Sigmoid colon (tissue), 7 donors: ENCODE results near the gene TGFBI. TPM values are rescaled to one million over a fixed set of nuclear protein-coding genes. Genes with fewer than 3 reads are reported as not detected.

Experiments used
- DNase-seq: peaks from one replicate; pipeline ENCODE4 v3.0.0-alpha.2; 2019
- H3K27ac ChIP-seq, 4 donors: fragments of 200-600 bp; sonication (generic); one replicate each; pipeline ENCODE4 v1.5.1; 2016 to 2019; ENCODE audit warnings: mild to moderate bottlenecking in 1 of 4
- H3K27me3 ChIP-seq, 3 donors: fragments of 200-600 bp; sonication (generic); one replicate each; pipeline ENCODE4 v1.5.1; 2019; ENCODE audit warnings: mild to moderate bottlenecking in 1 of 3
- H3K36me3 ChIP-seq, 4 donors: fragments of 200-600 bp; sonication (generic); one replicate each; pipeline ENCODE4 v1.5.1; 2016 to 2019
- H3K4me1 ChIP-seq, 4 donors: fragments of 200-600 bp; sonication (generic); one replicate each; pipeline ENCODE4 v1.5.1; 2017 to 2019
- H3K4me3 ChIP-seq, 4 donors: fragments of 200-600 bp; sonication (generic); one replicate each; pipeline ENCODE4 v1.5.1; 2017 to 2019; ENCODE audit warnings: mild to moderate bottlenecking in 2 of 4, moderate library complexity in 1 of 4
- H3K9me3 ChIP-seq, 4 donors: fragments of 200-600 bp in 3 of 4; sonication (generic) in 3 of 4; one replicate each; pipeline versions ENCODE4 v1.5.1 to v1.6.1; 2013 to 2019
- CTCF ChIP-seq, 4 experiments: fragments of 450-650 bp in 3 of 4; fragments of 200-600 bp in 1 of 4; IDR thresholded peaks; one replicate each; pipeline ENCODE4 v1.5.1; 2016 to 2019; ENCODE audit warnings: antibody characterized with exemption in 4 of 4, mild to moderate bottlenecking in 3 of 4, moderate library complexity in 2 of 4
- EP300 ChIP-seq, 4 donors: sonication (generic); formaldehyde crosslinking; IDR thresholded peaks; one replicate each; pipeline ENCODE4 v1.6.1; 2017; ENCODE audit warnings: antibody characterized with exemption in 4 of 4
- POLR2A ChIP-seq, 2 donors: fragments of 450-650 bp; IDR thresholded peaks; one replicate each; pipeline ENCODE4 v1.6.1; 2016; ENCODE audit warnings: antibody characterized with exemption in 2 of 2, mild to moderate bottlenecking in 2 of 2, moderate library complexity in 2 of 2
- POLR2AphosphoS5 ChIP-seq, 4 donors: sonication (generic); formaldehyde crosslinking; IDR thresholded peaks; one replicate each; pipeline ENCODE4 v1.6.1; 2017; ENCODE audit warnings: antibody characterized with exemption in 4 of 4
- WGBS, 2 donors: extraction: QIAGEN DNeasy Blood & Tissue Kit; methylation state at CpG; one replicate each; pipeline ENCODE4 v1.1.7; 2013; 5-methylcytosine and 5-hydroxymethylcytosine counted together
- intact Hi-C: fragments of 100-400 bp; cut with DNase I; formaldehyde crosslinking; loops from one replicate; pipeline ENCODE4 v1.15.1; 2023
- polyA plus RNA-seq, 3 donors: library from polyadenylated mRNA; stranded (reverse); fragments of 200-250 nt; gene quantifications; one replicate each; pipeline ENCODE4 v1.2.3, GENCODE V29; 2013
- total RNA-seq, 4 donors: library from RNA; depleted of rRNA; stranded (reverse); fragments of >200 nt; gene quantifications; one replicate each; pipeline ENCODE4 v1.1.0, GENCODE V29; 2016
- donor health status: healthy with polysubstance abuse.
- donor health status: Bipolar disorder and iron deficiency.
- donor health status: healthy.

TGFBI gene
- total and polyA plus RNA-seq, 7 donors: 48.6 to 178 (median 67.4) TPM

DNA sequence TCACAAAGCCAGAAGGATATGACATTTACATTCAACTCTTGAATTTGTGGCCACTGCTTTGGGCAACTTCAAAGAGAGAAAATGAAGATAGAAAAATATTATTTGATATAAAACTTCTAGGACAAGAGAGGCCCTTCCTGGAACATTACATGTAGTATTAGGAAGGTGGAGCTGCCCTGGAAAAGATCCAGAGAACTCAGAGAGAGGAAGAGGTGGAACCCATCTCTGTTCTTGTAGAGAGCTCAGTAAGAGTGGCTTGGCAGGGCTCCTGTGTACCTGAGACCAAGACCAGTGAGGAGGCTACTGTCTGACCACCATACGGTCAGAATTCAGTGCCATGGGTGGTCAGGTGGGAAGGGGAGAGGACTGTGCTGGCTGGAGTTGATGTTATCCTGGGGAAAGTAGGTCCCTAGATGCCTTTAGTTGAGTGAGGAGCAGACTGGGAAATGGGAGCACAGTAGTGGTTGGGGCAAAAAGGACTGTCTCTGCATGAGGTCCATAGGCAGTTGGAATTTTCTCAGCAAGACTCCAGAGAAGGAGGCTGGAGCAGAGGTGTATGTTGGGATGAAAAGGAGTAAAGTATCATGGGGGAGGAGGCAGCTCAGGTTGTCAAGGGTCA lies 7.6 kb downstream of the TGFBI start:
- 94 to 97% methylated on average over 1 of the region's 1 CpG for WGBS, 2 donors
- Histone ChIP-seq H3K4me1 (peaks cover 0 to 72% (median 38%) of the 10 kb centered on the region in 4 donors), H3K27ac (peak overlapping the region; percentile 15 to 82 (median 58))

DNA sequence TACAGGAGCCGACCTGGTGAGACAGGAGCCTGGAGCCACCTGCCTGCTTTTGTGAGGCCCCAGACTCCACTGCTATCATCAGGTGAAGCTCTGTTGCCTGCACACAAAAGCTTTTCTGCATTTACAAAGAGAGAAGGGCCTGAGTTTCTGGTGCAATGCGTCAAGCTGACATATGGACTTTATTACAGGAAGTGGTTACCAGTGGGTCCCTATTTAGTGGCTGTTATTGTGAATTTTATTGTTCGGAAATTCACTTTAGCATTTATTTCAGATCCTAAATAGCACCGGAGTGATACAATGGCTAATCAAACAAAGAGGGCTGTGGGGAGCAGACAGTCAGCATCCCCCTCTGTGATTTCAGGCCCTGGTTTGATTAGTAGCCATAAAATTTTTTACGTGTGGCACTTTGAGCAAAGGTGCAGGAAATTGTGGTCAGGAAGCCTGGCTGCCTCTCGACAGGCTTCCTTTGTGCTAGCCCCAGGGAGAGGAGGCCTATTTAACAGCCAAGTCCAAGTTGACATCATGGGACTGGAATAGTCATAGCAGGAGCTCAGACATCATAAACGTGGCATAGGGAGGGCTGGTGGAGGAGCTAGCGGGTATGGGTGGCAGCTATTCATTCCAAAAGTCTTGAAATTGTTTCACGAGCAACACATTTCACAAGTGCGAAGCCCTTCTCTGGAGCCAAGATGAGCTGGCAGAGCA lies 8.4 kb downstream of the TGFBI start:
- WGBS, 2 donors: 10 to 23% methylated on average over 10 of the region's 10 CpGs
- DNase-seq: peak; percentile 85
- Histone ChIP-seq H3K36me3 (peaks cover 0 to 9% (median 3%) of the 10 kb centered on the region in 4 donors), H3K4me3 (no peak overlapping the region), H3K27me3 (no peaks in the 10 kb centered on the region), H3K9me3 (peaks cover 0 to 3% (median 0%) of the 10 kb centered on the region in 4 donors), H3K27ac (peak overlapping the region; percentile 15 to 82 (median 58)), H3K4me1 (peaks cover 0 to 66% (median 33%) of the 10 kb centered on the region in 4 donors)
- TF ChIP-seq POLR2A (IDR thresholded peaks at IDR 0.05) (no peak), CTCF (IDR thresholded peaks at IDR 0.05) (no peak), POLR2AphosphoS5 (IDR thresholded peaks at IDR 0.05) (peak in 3 of 4 donors; percentile 3 to 63 (median 50)), EP300 (IDR thresholded peaks at IDR 0.05) (peak in 2 of 4 donors; percentile 44 to 46)
- intact Hi-C loops: no loop called here

More for the DNA sequence above, 7.6 kb downstream of the TGFBI start:
- TF ChIP-seq POLR2AphosphoS5 (IDR thresholded peaks at IDR 0.05) (no peak), POLR2A (IDR thresholded peaks at IDR 0.05) (no peak), EP300 (IDR thresholded peaks at IDR 0.05) (no peak), CTCF (IDR thresholded peaks at IDR 0.05) (no peak)
- Histone ChIP-seq H3K4me3 (no peak overlapping the region), H3K9me3 (peaks cover 0 to 3% (median 0%) of the 10 kb centered on the region in 4 donors), H3K36me3 (peaks cover 0 to 9% (median 3%) of the 10 kb centered on the region in 4 donors), H3K27me3 (no peaks in the 10 kb centered on the region)
- peak; percentile 35 for DNase-seq
- intact Hi-C loops: no loop called here

DNA sequence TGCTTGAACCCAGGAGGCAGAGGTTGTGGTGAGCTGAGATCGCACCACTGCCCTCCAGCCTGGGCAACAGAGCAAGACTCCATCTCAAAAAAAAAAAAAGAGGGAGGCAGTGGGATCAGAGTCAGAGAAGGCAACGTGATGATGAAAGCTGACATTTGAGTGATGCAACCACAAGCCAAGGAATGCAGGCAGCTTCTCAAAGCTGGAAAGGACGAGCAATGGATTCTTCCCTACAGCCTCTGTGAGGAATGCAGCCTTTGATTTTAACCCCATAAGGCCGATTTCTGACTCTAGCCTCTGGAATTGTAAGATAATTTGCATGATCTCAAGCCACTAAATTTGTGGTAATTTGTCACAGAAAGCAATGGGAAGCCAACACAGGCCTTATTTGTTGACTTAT lies 9.8 kb downstream of the TGFBI start:
- 89 to 90% methylated on average over 4 of the region's 4 CpGs for WGBS, 2 donors
- H3K9me3 ChIP-seq: peaks cover 0 to 3% (median 0%) of the 10 kb centered on the region in 4 donors
- intact Hi-C loops: no loop called here
- no peak overlapping the region for H3K27ac ChIP-seq
- no peak for DNase-seq
- TF ChIP-seq EP300 (IDR thresholded peaks at IDR 0.05) (no peak), CTCF (IDR thresholded peaks at IDR 0.05) (no peak), POLR2AphosphoS5 (IDR thresholded peaks at IDR 0.05) (no peak), POLR2A (IDR thresholded peaks at IDR 0.05) (no peak)
- no peak overlapping the region for H3K4me3 ChIP-seq
- no peaks in the 10 kb centered on the region for H3K27me3 ChIP-seq
- peaks cover 0 to 53% (median 30%) of the 10 kb centered on the region in 4 donors for H3K4me1 ChIP-seq
- H3K36me3 ChIP-seq: peaks cover 0 to 7% (median 3%) of the 10 kb centered on the region in 4 donors

DNA sequence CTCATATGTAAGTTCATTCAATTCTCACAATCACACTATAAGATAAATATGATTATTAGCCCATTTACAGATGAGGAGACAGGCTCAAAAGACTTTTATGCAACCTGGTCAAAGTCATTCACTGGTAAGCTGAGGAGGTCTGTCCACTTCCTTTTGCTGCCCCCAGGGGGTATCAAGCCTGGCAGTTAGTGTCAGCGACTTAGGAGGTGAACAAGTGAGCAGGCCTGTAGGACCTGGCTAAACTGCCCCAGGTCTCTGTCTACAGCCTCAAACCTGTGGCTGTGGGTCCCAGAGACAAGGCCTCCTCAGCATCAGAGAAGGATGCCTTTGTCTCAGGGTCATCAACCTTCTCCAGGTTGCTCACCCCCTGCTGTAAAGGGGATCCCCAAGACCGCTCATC lies 10.4 kb downstream of the TGFBI start:
- Histone ChIP-seq H3K27ac (no peak overlapping the region), H3K4me3 (no peak overlapping the region), H3K36me3 (peaks cover 0 to 11% (median 3%) of the 10 kb centered on the region in 4 donors), H3K27me3 (no peaks in the 10 kb centered on the region), H3K9me3 (peaks cover 0 to 3% (median 0%) of the 10 kb centered on the region in 4 donors), H3K4me1 (peaks cover 0 to 48% (median 30%) of the 10 kb centered on the region in 4 donors)
- no peak for DNase-seq
- WGBS, 2 donors: 95 to 96% methylated on average over 2 of the region's 2 CpGs
- no peak for TF ChIP-seq POLR2AphosphoS5 (IDR thresholded peaks at IDR 0.05)
- no peak for TF ChIP-seq CTCF (IDR thresholded peaks at IDR 0.05)
- TF ChIP-seq EP300 (IDR thresholded peaks at IDR 0.05): no peak
- TF ChIP-seq POLR2A (IDR thresholded peaks at IDR 0.05): no peak
- intact Hi-C loops: no loop called here
